Stimulated activated effector memory CD8-positive, alpha-beta T cell treated with anti-CD3 and anti-CD28 coated beads, Interleukin-12 subunit alpha, Interleukin-12 subunit beta, amount 100 ng/mL, for 72 hours (primary cell): Measurements from ENCODE around the gene USP25.
A peak's percentile ranks its signal among the peaks of the same experiment; 100 is the strongest.

Source experiments
- ATAC-seq: fragments of 150-1000 bp; cut with Tn5 transposase; 2 replicates; pipeline ENCODE4 v1.10.0; 2021
- DNase-seq, 2 donors: peaks; one replicate each; pipeline ENCODE4 v3.0.0; 2021 to 2022; ENCODE audit warnings: low spot score in 2 of 2
- H3K27ac Mint-ChIP-seq: one replicate; pipeline ENCODE4 v1.8.0; 2022; ENCODE audit warnings: mild to moderate bottlenecking, mixed read lengths
- H3K36me3 Mint-ChIP-seq: one replicate; pipeline ENCODE4 v1.8.0; 2022; ENCODE audit warnings: mild to moderate bottlenecking, mixed read lengths
- H3K4me1 Mint-ChIP-seq: one replicate; pipeline ENCODE4 v1.8.0; 2022; ENCODE audit warnings: mixed read lengths
- H3K4me3 Mint-ChIP-seq: one replicate; pipeline ENCODE4 v1.8.0; 2022; ENCODE audit warnings: mild to moderate bottlenecking, mixed read lengths
- H3K9me3 Mint-ChIP-seq: one replicate; pipeline ENCODE4 v1.8.0; 2022; ENCODE audit warnings: mixed read lengths

USP25 gene

GRCh38 chr21:15797577-15798363, 68.0 kb downstream of the USP25 start:
- ATAC-seq = no peak
- H3K9me3 Mint-ChIP-seq = no peaks in the 10 kb centered on the region
- no peak overlapping the region for H3K4me3 Mint-ChIP-seq
- H3K4me1 Mint-ChIP-seq = peaks cover 46% of the 10 kb centered on the region
- DNase-seq = no peak
- peak overlapping the region; percentile 8 for H3K27ac Mint-ChIP-seq
- peaks cover 12% of the 10 kb centered on the region for H3K36me3 Mint-ChIP-seq

- Mint-ChIP-seq H3K4me3 (no peak overlapping the region), H3K36me3 (peaks cover 21% of the 10 kb centered on the region), H3K27ac (no peak overlapping the region), H3K9me3 (no peaks in the 10 kb centered on the region), H3K4me1 (peaks cover 23% of the 10 kb centered on the region)
- ATAC-seq (no peak), DNase-seq (no peak)
Measured at GRCh38 chr21:15801352-15801863, 71.6 kb downstream of the USP25 start.

- peaks cover 28% of the 10 kb centered on the region for H3K36me3 Mint-ChIP-seq
- no peak overlapping the region for H3K27ac Mint-ChIP-seq
- H3K4me3 Mint-ChIP-seq = no peak overlapping the region
- H3K9me3 Mint-ChIP-seq = no peaks in the 10 kb centered on the region
- ATAC-seq = no peak
- H3K4me1 Mint-ChIP-seq = no peaks in the 10 kb centered on the region
- DNase-seq = no peak
Measured at GRCh38 chr21:15804247-15805005, 74.6 kb downstream of the USP25 start.

GRCh38 chr21:15809065-15809464, 79.3 kb downstream of the USP25 start:
- peak overlapping the region; percentile 20 for H3K27ac Mint-ChIP-seq
- H3K4me3 Mint-ChIP-seq = no peak overlapping the region
- H3K36me3 Mint-ChIP-seq = peaks cover 43% of the 10 kb centered on the region
- DNase-seq (no peak), ATAC-seq (no peak)
- H3K9me3 Mint-ChIP-seq = no peaks in the 10 kb centered on the region
- H3K4me1 Mint-ChIP-seq = no peaks in the 10 kb centered on the region

- no peak for ATAC-seq
- Mint-ChIP-seq H3K27ac (no peak overlapping the region), H3K4me1 (no peaks in the 10 kb centered on the region), H3K9me3 (no peaks in the 10 kb centered on the region), H3K36me3 (peaks cover 41% of the 10 kb centered on the region), H3K4me3 (no peak overlapping the region)
- DNase-seq = no peak
Measured at GRCh38 chr21:15809818-15810217, 80.0 kb downstream of the USP25 start.

- H3K27ac Mint-ChIP-seq = no peak overlapping the region
- peaks cover 4% of the 10 kb centered on the region for H3K9me3 Mint-ChIP-seq
- ATAC-seq (no peak), DNase-seq (no peak)
- H3K4me1 Mint-ChIP-seq = peaks cover 6% of the 10 kb centered on the region
- H3K36me3 Mint-ChIP-seq = peaks cover 14% of the 10 kb centered on the region
- H3K4me3 Mint-ChIP-seq = no peak overlapping the region
Measured at GRCh38 chr21:15815285-15815684, 85.5 kb downstream of the USP25 start.

- H3K27ac Mint-ChIP-seq = no peak overlapping the region
- DNase-seq (no peak), ATAC-seq (no peak)
- H3K4me3 Mint-ChIP-seq = no peak overlapping the region
- H3K4me1 Mint-ChIP-seq = peaks cover 19% of the 10 kb centered on the region
- H3K36me3 Mint-ChIP-seq = no peaks in the 10 kb centered on the region
- peaks cover 4% of the 10 kb centered on the region for H3K9me3 Mint-ChIP-seq
Measured at GRCh38 chr21:15820327-15820726, 90.5 kb downstream of the USP25 start.

GRCh38 chr21:15820852-15821379, 91.1 kb downstream of the USP25 start:
- H3K4me1 Mint-ChIP-seq = peaks cover 19% of the 10 kb centered on the region
- ATAC-seq = no peak
- no peaks in the 10 kb centered on the region for H3K36me3 Mint-ChIP-seq
- H3K27ac Mint-ChIP-seq = no peak overlapping the region
- DNase-seq = no peak
- no peak overlapping the region for H3K4me3 Mint-ChIP-seq
- peaks cover 4% of the 10 kb centered on the region for H3K9me3 Mint-ChIP-seq

- H3K36me3 Mint-ChIP-seq = peaks cover 25% of the 10 kb centered on the region
- ATAC-seq (peak; percentile 91), DNase-seq (no peak)
- no peaks in the 10 kb centered on the region for H3K9me3 Mint-ChIP-seq
- H3K27ac Mint-ChIP-seq = peak overlapping the region; percentile 43
- peaks cover 13% of the 10 kb centered on the region for H3K4me1 Mint-ChIP-seq
- H3K4me3 Mint-ChIP-seq = no peak overlapping the region
Measured at GRCh38 chr21:15823486-15824150, 93.8 kb downstream of the USP25 start.

GRCh38 chr21:15825700-15826099, 95.9 kb downstream of the USP25 start:
- H3K9me3 Mint-ChIP-seq = no peaks in the 10 kb centered on the region
- peaks cover 36% of the 10 kb centered on the region for H3K36me3 Mint-ChIP-seq
- peaks cover 13% of the 10 kb centered on the region for H3K4me1 Mint-ChIP-seq
- no peak for ATAC-seq
- H3K27ac Mint-ChIP-seq = peak overlapping the region; percentile 55
- DNase-seq = no peak
- no peak overlapping the region for H3K4me3 Mint-ChIP-seq

GRCh38 chr21:15826147-15826780, 96.5 kb downstream of the USP25 start:
- DNase-seq (no peak), ATAC-seq (peak; percentile 51)
- Mint-ChIP-seq H3K9me3 (no peaks in the 10 kb centered on the region), H3K36me3 (peaks cover 41% of the 10 kb centered on the region), H3K4me1 (peaks cover 16% of the 10 kb centered on the region), H3K27ac (no peak overlapping the region), H3K4me3 (no peak overlapping the region)

- peaks cover 49% of the 10 kb centered on the region for H3K36me3 Mint-ChIP-seq
- no peak overlapping the region for H3K4me3 Mint-ChIP-seq
- ATAC-seq (no peak), DNase-seq (no peak)
- peaks cover 19% of the 10 kb centered on the region for H3K4me1 Mint-ChIP-seq
- H3K27ac Mint-ChIP-seq = no peak overlapping the region
- H3K9me3 Mint-ChIP-seq = no peaks in the 10 kb centered on the region
Measured at GRCh38 chr21:15826908-15827601, 97.3 kb downstream of the USP25 start.

GRCh38 chr21:15831497-15831896, 101.7 kb downstream of the USP25 start:
- Mint-ChIP-seq H3K27ac (peak overlapping the region; percentile 60), H3K4me3 (no peak overlapping the region), H3K4me1 (peaks cover 5% of the 10 kb centered on the region), H3K9me3 (no peaks in the 10 kb centered on the region), H3K36me3 (peaks cover 77% of the 10 kb centered on the region)
- no peak for DNase-seq
- ATAC-seq = peak; percentile 72

GRCh38 chr21:15837645-15838044, 107.9 kb downstream of the USP25 start:
- no peak for DNase-seq
- H3K27ac Mint-ChIP-seq = no peak overlapping the region
- no peaks in the 10 kb centered on the region for H3K9me3 Mint-ChIP-seq
- ATAC-seq = no peak
- peaks cover 32% of the 10 kb centered on the region for H3K36me3 Mint-ChIP-seq
- no peak overlapping the region for H3K4me3 Mint-ChIP-seq
- H3K4me1 Mint-ChIP-seq = no peaks in the 10 kb centered on the region
